GM19099 (cell line): ENCODE measurements around the gene ETFRF1.

ENCODE experiments used
- POLR2A ChIP-seq: IDR thresholded peaks from 3 replicates; pipeline ENCODE4 v1.6.1; 2011; ENCODE audit warnings: low read depth; ENCODE audit not compliant: insufficient read length; ENCODE audit errors: extremely low read depth

Gene ETFRF1

GRCh38 chr12:25194722-25195055, 348 bp upstream of the ETFRF1 start:
- TF ChIP-seq POLR2A: no peak

- no peak for TF ChIP-seq POLR2A
These were observed 2.6 kb downstream of the ETFRF1 start for GRCh38 chr12:25197608-25198007.

GRCh38 chr12:25200703-25201102, 5.7 kb downstream of the ETFRF1 start:
- no peak for TF ChIP-seq POLR2A

GRCh38 chr12:25202137-25202536, 7.1 kb downstream of the ETFRF1 start:
- no peak for TF ChIP-seq POLR2A

DNA sequence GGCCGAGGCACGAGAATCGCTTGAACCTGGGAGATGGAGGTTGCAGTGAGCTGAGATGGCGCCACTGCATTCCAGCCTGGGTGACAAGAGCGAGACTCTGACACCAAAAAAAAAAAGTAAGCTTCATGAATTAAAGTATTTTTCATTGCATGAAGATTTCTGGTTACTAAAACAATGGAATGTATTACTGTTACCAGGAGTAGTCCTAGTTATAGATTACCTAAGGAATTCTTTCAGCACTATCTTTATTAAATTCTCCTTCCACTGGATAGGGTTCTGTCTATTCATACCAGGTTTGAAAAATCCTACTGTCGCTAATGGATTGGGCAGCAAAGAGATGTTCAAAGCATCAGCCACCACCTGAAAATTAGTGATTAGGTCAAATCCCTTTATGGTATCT, 12.4 kb downstream of the ETFRF1 start:
- TF ChIP-seq POLR2A: no peak

GRCh38 chr12:25207846-25208245, 12.8 kb downstream of the ETFRF1 start:
- no peak for TF ChIP-seq POLR2A

GRCh38 chr12:25208554-25208953, 13.5 kb downstream of the ETFRF1 start:
- no peak for TF ChIP-seq POLR2A

GRCh38 chr12:25213338-25213737, 18.3 kb downstream of the ETFRF1 start:
- no peak for TF ChIP-seq POLR2A

GRCh38 chr12:25236190-25236589, 41.2 kb downstream of the ETFRF1 start:
- TF ChIP-seq POLR2A: no peak

DNA sequence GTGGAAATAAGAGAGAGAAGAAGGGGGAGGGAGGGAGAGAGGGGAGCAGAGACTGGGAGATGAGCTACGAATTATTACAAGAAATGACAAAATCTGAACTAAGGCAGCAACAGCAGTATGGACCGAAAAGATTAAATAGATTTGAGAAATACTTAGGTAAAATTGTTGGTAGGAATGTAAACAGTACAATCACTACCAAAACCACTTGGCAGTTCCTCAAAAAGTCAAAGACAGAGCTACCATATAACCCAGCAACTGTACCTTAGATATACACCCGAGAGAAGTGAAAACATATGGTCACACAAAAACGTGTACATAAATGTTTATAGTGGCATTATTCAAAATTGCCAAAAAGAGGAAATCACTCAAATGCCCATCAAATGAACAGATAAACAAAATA, 41.6 kb downstream of the ETFRF1 start:
- TF ChIP-seq POLR2A: no peak

GRCh38 chr12:25241167-25242020, 46.4 kb downstream of the ETFRF1 start:
- no peak for TF ChIP-seq POLR2A

- TF ChIP-seq POLR2A: no peak
These were observed 48.1 kb downstream of the ETFRF1 start for GRCh38 chr12:25242981-25243679.

DNA sequence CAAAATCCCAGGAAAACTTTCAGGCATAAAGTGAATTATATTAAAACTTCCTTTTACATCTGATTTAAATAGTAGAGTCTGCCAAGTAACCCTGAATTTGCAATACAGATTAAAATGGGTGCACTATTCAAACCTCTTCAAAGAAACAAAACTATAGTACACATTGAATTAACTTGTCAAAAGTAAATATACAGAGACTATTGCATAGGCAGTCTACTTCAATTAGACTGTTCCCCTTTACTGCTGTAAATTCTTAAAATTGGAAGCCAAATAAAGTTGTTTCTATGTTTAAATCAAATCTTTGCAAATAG, 48.6 kb downstream of the ETFRF1 start:
- no peak for TF ChIP-seq POLR2A

GRCh38 chr12:25245491-25245890, 50.5 kb downstream of the ETFRF1 start:
- TF ChIP-seq POLR2A: no peak

DNA sequence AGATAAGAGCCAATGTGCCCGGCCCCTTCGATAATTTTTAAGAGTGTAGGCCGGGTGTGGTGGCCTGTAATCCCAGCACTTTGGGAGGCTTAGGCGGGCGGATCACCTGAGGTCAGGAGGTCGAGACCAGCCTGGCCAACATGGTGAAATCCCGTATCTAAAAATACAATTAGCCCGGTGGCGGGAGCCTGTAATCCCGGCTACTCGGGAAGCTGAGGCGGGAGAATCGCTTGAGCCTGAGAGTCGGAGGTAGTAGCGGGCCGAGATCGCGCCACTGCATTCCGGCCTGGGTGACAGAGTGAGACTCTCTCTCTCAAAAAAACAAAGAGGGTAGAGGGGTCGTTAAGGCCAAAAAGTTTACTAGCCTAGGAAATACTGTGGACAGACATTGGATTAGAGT, 53.1 kb downstream of the ETFRF1 start:
- no peak for TF ChIP-seq POLR2A

GRCh38 chr12:25248732-25249131, 53.7 kb downstream of the ETFRF1 start:
- no peak for TF ChIP-seq POLR2A
